Fibroblast of lung (primary cell): Measurements from ENCODE around the gene CALN1. TPM values are rescaled to one million over a fixed set of nuclear protein-coding genes. Genes with fewer than 3 reads are reported as not detected.

Experiments used
- DNase-seq, 2 donors: peaks; one replicate each; pipeline versions ENCODE4 v3.0.0 to v3.0.0-alpha.2; 2010; ENCODE audit warnings: low read depth in 2 of 2
- H2AFZ ChIP-seq: 2 replicates; pipeline ENCODE4 v1.5.1; 2012; ENCODE audit warnings: low read length, control low read depth, inconsistent platforms
- H3K27ac ChIP-seq: 2 replicates; pipeline ENCODE4 v1.5.1; 2011; ENCODE audit warnings: low read length, control low read depth; ENCODE audit not compliant: insufficient read depth
- H3K27me3 ChIP-seq: 2 replicates; pipeline ENCODE4 v1.5.1; 2011; ENCODE audit warnings: mild to moderate bottlenecking, low read length; ENCODE audit not compliant: control insufficient read depth, insufficient read depth
- H3K36me3 ChIP-seq: 2 replicates; pipeline ENCODE4 v1.5.1; 2011; ENCODE audit warnings: low read length; ENCODE audit not compliant: control insufficient read depth, insufficient read depth
- H3K4me1 ChIP-seq: 2 replicates; pipeline ENCODE4 v1.5.1; 2011; ENCODE audit warnings: low read length; ENCODE audit not compliant: control insufficient read depth, insufficient read depth; ENCODE audit errors: extremely low read depth
- H3K4me2 ChIP-seq: 2 replicates; pipeline ENCODE4 v1.5.1; 2011; ENCODE audit warnings: low read length, control low read depth; ENCODE audit not compliant: insufficient read depth; ENCODE audit errors: extremely low read depth
- H3K4me3 ChIP-seq, 4 experiments: fragments of 200-600 bp in 1 of 4; sonication (generic) in 1 of 4; replicated peaks in 1 of 4; 2 replicates each; pipeline ENCODE4 v1.5.1; 2011 to 2016; ENCODE audit warnings: low read length in 4 of 4, low read depth in 3 of 4, mild to moderate bottlenecking in 3 of 4, control low read depth in 2 of 4, inconsistent platforms in 1 of 4, mixed read lengths in 1 of 4; ENCODE audit not compliant: insufficient read depth in 1 of 4; ENCODE audit errors: control extremely low read depth in 1 of 4
- H3K79me2 ChIP-seq: 2 replicates; pipeline ENCODE4 v1.5.1; 2012; ENCODE audit warnings: mild to moderate bottlenecking, low read length, inconsistent platforms; ENCODE audit not compliant: control insufficient read depth, insufficient read depth
- H3K9ac ChIP-seq: 2 replicates; pipeline ENCODE4 v1.5.1; 2011; ENCODE audit warnings: mild to moderate bottlenecking, low read length, control low read depth; ENCODE audit not compliant: insufficient read depth
- H3K9me3 ChIP-seq: 2 replicates; pipeline ENCODE4 v1.5.1; 2012; ENCODE audit warnings: low read depth, low read length; ENCODE audit not compliant: control insufficient read depth, insufficient read depth
- H4K20me1 ChIP-seq: 2 replicates; pipeline ENCODE4 v1.5.1; 2011; ENCODE audit warnings: low read length; ENCODE audit not compliant: control insufficient read depth, insufficient read depth; ENCODE audit errors: extremely low read depth
- EZH2 ChIP-seq: IDR thresholded peaks from 2 replicates; pipeline ENCODE4 v1.5.1; 2012; ENCODE audit warnings: low read length, control low read depth, mild to moderate bottlenecking; ENCODE audit errors: missing control alignments
- polyA plus RNA-seq, 2 donors: library from polyadenylated mRNA; depleted of rRNA in 1 of 2; stranded (reverse) in 1 of 2; unstranded in 1 of 2; fragments of >200 nt; gene quantifications; 2 replicates each; pipeline ENCODE4 v1.2.1, GENCODE V29; 2011 to 2012; ENCODE audit warnings: missing spikeins in 1 of 2
- total RNA-seq: library from RNA; depleted of rRNA; stranded (reverse); fragments of >200 nt; gene quantifications from 2 replicates; pipeline ENCODE4 v1.2.1, GENCODE V29; 2014
- TF ChIP-seq, protein P1 (sequence below), 2 donors: IDR thresholded peaks in 1 of 2; conservative IDR thresholded peaks in 1 of 2; 1 replicate in 1 of 2; 2 replicates in 1 of 2; pipeline ENCODE4 v1.5.1; 2011 to 2012; ENCODE audit warnings: low read length in 2 of 2, control low read depth in 1 of 2, inconsistent platforms in 1 of 2, low read depth in 1 of 2, mild to moderate bottlenecking in 1 of 2

Gene CALN1
- total and polyA plus RNA-seq, 2 donors (not counting 1 experiment from before 2014, with no cell fraction given): not detected

DNA sequence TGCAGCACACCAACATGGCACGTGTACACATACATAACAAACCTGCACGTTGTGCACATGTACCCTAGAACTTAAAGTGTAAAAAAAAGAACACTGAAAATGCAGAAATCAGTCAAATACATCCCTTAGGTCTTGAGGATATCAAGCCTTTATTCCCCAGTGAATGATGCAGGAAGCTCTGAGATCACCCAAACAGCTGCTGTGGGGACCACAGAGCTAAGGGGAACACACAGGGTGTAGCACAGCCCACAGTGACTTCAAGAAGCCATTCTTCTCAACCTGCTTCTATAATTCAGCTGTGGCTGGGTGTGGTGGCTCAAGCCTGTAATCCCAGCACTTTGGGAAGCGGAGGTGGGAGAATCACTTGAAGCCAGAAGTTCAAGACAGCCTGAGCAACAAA is 314.9 kb downstream of the CALN1 start:
- no peak overlapping the region for H3K4me3 ChIP-seq
- no peaks in the 10 kb centered on the region for H3K27me3 ChIP-seq
- no peak overlapping the region for H3K9ac ChIP-seq
- TF ChIP-seq, protein P1, sequence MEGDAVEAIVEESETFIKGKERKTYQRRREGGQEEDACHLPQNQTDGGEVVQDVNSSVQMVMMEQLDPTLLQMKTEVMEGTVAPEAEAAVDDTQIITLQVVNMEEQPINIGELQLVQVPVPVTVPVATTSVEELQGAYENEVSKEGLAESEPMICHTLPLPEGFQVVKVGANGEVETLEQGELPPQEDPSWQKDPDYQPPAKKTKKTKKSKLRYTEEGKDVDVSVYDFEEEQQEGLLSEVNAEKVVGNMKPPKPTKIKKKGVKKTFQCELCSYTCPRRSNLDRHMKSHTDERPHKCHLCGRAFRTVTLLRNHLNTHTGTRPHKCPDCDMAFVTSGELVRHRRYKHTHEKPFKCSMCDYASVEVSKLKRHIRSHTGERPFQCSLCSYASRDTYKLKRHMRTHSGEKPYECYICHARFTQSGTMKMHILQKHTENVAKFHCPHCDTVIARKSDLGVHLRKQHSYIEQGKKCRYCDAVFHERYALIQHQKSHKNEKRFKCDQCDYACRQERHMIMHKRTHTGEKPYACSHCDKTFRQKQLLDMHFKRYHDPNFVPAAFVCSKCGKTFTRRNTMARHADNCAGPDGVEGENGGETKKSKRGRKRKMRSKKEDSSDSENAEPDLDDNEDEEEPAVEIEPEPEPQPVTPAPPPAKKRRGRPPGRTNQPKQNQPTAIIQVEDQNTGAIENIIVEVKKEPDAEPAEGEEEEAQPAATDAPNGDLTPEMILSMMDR (conservative IDR thresholded peaks at IDR 0.05 in 1 of 2, IDR thresholded peaks at IDR 0.05 in 1 of 2; ENCODE audit: low read depth in 1 of 2, low read length in 2 of 2): no peak
- TF ChIP-seq EZH2: no peak
- H3K4me1 ChIP-seq: no peaks in the 10 kb centered on the region
- no peak for DNase-seq
- no peak overlapping the region for H3K4me2 ChIP-seq
- no peak overlapping the region for H3K27ac ChIP-seq
- no peak overlapping the region for H2AFZ ChIP-seq
- H4K20me1 ChIP-seq: no peaks in the 10 kb centered on the region
- H3K79me2 ChIP-seq: no peaks in the 10 kb centered on the region
- H3K36me3 ChIP-seq: no peaks in the 10 kb centered on the region
- no peaks in the 10 kb centered on the region for H3K9me3 ChIP-seq

DNA sequence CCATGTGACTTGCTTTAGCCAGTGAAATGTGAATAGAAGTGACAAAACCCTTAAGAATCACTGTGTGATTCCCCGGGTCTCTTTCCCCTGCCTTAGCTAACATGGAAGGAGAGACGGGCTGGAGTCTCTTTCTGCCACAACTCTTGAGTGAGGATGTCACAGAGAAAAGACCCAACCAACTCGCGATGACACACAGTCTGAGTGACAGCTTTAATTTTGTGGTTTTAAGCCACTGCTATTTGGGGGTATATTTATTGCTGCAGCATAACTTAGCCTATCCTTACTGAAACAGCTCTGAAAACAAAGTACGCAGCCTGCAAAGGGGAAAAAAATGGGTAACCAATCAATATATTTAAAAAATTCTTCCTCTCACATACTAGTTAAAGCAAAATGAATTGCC is 319.4 kb downstream of the CALN1 start:
- Histone ChIP-seq H4K20me1 (no peaks in the 10 kb centered on the region), H3K27ac (no peak overlapping the region), H3K4me1 (no peaks in the 10 kb centered on the region), H3K36me3 (no peaks in the 10 kb centered on the region), H3K4me2 (no peak overlapping the region), H3K79me2 (no peaks in the 10 kb centered on the region), H3K9me3 (no peaks in the 10 kb centered on the region), H3K27me3 (no peaks in the 10 kb centered on the region), H2AFZ (no peak overlapping the region), H3K4me3 (no peak overlapping the region), H3K9ac (no peak overlapping the region)
- TF ChIP-seq EZH2: no peak
- TF ChIP-seq, protein P1 (conservative IDR thresholded peaks at IDR 0.05 in 1 of 2, IDR thresholded peaks at IDR 0.05 in 1 of 2; ENCODE audit: low read depth in 1 of 2, low read length in 2 of 2): no peak
- no peak for DNase-seq

DNA sequence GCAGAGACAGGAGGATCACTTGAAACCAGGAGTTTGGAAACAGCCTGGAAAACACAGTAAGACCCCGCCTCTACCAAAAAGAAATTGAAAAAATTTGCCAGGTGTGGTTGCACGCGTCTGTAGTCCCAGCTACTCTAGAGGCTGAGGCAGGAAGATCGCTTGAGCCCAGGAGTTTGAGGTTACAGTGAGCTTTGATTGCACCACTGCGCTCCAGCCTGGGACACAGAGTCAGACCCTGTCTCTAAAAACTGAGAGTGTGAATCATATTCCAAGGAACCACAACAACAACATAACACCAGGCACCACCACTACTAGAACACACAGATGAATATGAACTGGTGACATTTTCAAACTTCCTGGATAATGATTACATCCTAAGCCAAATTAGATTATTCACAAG is 324.2 kb downstream of the CALN1 start:
- TF ChIP-seq, protein P1 (conservative IDR thresholded peaks at IDR 0.05 in 1 of 2, IDR thresholded peaks at IDR 0.05 in 1 of 2; ENCODE audit: low read depth in 1 of 2, low read length in 2 of 2): no peak
- no peak for TF ChIP-seq EZH2
- Histone ChIP-seq H3K27me3 (no peaks in the 10 kb centered on the region), H3K9ac (no peak overlapping the region), H3K4me3 (no peak overlapping the region), H3K9me3 (no peaks in the 10 kb centered on the region), H3K79me2 (no peaks in the 10 kb centered on the region), H3K27ac (no peak overlapping the region), H3K4me2 (no peak overlapping the region), H2AFZ (no peak overlapping the region), H4K20me1 (no peaks in the 10 kb centered on the region), H3K4me1 (no peaks in the 10 kb centered on the region), H3K36me3 (no peaks in the 10 kb centered on the region)
- DNase-seq: no peak
